ENCODE data around the gene MXD1.
"Not testable (repeated sequence)": the region's sequence is repeated elsewhere in the genome, so short reads cannot be mapped to it uniquely, and the experiment has no call there.

Gene MXD1

DNA sequence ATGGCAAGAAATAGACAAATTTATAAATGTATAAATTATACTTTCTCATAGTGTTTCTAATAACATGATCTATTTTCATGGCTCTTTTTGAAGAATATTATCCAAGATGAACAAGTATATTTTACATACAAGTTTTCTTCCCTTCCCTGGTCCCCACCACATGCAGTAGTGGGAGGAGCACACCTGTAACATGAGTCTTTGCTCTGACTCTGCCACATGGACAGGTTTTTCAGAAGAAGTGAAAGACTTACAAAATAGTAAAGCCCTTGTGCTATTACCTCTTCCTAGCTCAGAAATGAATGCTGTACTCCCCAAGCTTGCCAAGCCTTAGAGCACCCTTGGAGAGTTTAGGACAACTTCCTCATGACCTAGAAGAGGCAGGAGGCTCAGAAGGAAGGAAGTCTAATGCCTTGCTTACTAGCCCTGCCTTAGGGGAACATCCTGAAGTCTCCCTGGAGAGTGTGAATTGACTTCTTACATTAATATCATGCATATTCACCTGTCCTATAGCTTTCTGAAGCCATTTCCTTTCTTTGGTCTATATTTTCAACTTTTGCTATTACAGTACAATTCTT lies 18.4 kb downstream of the MXD1 start:
- no peak for DNase-seq (ENCODE audit: low spot score)

DNA sequence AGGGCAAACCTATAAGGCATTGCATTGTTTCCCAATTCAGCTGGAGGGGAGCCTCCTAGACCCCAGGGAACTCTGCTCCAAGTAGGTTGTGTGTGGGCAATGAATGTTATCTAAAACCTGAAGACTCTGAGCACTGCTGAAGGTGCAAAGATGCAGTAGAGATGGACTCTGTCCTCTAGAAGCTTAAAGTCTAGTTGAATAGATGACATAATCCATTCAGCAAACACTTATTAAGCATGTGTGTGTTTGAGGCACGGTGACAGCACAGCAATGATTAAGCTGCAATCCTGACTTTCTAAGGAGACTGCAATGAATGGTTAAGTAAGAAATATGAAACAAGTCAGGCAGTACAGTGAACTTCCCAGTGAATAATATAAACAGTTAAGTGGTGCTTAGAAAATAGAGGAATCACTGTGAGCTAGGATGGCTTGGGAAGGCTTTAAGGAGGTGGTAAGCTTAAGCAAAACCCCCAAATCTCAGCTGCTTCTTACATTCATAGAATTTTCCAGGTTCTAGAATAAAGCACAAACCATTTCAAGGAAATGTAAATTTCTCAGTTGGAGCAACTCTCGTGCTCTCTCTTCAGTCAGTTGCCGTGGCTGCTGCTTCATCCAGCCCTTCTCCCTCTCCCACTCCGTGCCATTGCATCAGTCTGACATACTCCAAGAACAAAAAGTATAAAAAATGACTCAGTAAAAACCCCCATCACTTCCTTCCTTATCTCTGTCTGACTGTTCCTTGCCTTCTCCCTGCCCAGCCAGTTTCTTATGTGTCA lies 19.1 kb downstream of the MXD1 start:
- no peak for DNase-seq (ENCODE audit: low spot score)

DNA sequence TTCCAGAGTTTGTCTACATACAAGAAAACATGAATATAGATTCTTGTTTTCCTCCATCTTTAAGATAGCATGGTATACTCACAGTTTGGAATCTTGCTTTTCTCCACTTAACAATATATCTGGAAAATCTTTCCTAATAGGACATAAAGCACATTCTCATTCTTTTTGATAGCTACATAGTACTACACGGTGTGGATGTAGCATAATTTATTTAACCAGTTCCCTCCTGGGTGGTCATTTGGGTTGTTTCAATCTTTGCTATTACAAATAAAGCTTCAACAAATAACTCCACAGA lies 19.7 kb downstream of the MXD1 start:
- no peak for DNase-seq (ENCODE audit: low spot score)

DNA sequence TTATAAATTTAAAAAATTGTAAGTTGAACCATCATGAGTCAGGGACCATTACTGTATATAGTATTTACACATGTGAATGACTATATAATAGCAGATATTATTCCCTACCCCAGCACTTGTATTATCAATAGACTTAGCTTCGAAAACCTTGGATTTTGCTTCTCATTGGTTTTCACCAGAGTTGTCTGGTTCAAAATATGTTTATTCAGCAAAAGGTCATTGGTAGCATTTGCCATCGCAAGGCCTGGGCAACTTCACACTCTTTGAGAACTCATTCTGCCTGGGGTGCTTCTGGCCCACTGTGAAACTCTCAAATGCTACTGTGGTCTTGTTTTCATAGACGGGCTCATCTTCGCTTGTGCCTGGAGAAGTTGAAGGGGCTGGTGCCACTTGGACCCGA lies 20.1 kb downstream of the MXD1 start:
- DNase-seq (ENCODE audit: low spot score), result no peak

DNA sequence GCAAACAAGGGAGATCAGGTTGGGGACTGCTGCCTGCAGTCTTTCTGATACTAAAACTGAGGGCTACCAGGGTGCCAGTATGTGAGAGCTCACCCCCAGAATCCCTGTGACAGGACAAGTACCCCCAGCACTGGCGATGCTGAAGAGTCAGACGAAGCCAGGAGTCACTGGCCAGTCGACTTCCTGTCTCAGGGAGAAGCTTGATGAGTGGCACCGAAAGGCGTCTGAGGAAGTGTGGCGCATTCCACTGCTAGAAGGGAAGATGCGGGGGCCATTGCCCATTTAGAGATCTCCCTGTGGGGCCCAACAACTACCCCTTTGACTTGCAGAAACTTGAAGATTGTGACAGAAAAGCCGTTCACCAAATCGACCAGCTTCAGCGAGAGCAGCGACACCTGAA lies 22.0 kb downstream of the MXD1 start:
- no peak for DNase-seq (ENCODE audit: low spot score)

DNA sequence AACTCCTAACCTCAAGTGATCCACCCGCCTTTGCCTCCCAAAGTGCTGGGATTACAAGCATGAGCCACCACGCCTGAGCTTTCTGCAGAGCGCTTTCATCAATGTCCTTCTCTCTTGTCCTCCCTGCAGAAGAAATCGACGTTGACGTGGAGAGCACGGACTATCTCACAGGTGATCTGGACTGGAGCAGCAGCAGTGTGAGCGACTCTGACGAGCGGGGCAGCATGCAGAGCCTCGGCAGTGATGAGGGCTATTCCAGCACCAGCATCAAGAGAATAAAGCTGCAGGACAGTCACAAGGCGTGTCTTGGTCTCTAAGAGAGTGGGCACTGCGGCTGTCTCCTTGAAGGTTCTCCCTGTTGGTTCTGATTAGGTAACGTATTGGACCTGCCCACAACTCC lies 23.1 kb downstream of the MXD1 start:
- no peak for DNase-seq (ENCODE audit: low spot score)

DNA sequence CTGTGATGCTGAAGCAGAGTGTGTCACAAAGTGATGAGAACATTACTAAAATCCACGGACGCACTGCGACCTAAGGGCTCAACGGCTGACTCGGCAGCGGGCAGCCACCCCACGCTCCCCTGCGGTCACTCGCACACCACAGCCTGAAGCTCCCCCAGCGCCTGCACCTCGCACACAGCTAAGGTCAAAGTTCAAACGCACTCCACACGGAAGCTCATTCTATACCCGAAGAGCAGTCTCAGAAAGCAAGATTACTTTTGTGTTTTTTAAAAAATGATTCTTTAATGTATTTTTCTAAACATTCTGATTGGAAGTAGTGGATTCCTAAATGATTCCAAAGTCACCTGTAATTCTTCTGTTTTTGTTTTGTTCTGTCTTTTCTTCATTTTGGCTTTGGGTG lies 24.8 kb downstream of the MXD1 start:
- DNase-seq (ENCODE audit: low spot score), result no peak

DNA sequence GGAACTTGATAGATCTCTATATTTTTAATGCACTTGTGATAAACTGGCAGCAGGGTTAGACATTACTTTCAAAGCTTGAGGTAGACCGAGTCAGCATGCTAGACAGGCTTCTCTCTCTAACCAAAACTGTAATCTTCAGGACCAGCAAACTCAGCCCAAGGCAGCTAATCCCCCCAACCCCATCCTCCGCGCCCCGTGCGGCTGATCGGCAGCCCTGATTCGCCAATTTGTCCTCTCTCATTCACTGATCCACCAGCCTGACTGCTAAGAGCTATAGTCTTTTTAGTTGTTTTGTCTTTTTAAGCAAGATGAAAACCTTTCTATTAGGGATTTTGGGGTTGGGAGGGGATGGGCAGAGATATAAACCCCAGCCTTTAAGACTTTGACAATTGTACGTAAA lies 25.8 kb downstream of the MXD1 start:
- DNase-seq (ENCODE audit: low spot score), result no peak

DNA sequence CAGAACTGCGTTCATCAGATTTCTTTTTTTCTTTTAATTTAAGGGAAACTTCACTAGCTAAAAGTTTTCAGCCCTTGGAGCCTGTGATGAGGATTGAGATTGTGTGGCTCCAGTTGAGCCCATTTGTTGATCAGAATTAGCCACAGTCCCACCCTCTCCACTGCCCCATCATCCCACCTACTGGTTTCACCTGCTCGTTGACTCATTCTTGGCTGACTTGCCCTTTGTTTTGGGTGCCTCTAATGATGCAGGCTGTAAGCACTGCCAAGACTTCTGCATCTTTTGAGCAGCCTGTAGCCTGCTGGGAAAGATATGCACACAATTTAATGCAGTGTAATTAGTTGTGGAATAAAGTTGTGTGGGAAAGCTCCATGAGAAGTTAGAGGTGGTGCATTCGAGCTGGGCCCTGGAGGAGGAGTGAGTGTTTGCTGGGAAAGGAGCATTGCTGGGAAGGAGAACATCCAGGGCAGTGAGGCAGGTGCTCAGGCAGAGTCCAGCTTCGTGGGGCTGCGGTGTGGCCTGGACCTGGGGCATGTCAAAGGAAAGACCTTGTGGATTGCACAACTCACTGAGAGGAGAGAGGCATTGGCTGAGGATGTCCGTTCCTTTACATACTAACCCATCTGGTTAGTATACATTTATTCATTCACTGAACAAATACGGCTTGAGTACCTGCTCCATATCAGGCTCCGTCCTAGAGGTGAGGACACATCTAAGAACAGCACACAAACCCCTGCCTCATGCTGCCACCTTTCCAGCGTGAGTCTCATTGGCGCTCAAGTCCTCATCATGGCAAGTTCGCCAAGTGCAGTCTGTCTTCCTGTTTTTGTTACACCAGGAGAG lies 28.3 kb downstream of the MXD1 start:
- no peak for DNase-seq (ENCODE audit: low spot score)

DNA sequence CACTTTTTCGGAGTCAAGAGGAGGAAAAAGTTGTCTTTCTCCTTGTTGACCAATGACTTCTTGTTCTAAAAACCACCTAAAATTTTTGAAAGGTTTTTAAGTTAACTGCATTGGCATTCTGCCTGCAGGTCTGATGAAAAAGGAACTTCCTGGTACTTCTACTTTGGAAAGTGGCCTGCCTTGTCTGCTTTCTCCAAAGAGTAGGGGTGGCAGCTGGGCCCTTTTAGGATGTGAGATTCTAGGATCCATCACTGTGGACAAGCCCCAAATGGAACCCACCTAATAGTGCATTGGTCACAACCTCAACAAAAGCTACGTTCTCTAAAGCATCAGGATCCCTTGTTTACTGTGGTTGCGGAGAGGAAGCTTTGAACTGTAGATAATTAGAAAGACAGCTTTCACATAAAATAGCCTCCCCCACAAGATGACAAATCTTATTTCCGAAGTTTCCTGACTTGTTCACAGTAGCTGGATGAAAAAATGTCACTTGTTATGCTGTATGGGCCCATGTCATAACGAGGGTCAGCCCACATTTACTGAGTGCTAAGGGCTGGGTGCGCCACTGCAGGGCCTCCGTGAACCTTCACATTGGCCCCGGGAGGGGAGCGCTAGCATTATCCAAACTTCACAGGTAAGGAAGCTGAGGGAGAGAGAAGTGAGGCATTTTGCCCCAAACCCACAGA lies 29.1 kb downstream of the MXD1 start:
- DNase-seq (ENCODE audit: low spot score), result no peak

DNA sequence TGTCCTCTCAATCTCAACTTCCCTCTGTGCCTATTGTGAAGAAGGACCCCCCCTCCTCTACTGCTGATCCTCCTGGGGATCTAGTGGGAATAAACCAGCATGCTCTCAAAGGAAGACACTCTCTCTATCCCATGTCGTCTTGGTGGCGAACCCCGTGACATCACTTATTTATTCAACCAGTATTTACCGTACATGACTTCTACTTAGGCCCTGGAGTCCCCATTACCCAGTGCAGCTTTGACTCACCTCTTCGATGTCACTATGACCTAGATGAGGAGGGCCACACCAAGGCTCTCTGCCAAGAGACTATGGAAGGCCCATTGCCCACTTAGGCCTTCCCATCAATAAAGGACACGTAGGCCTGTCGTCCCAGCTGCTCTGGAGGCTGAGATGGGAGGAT lies 29.8 kb downstream of the MXD1 start:
- no peak for DNase-seq (ENCODE audit: low spot score)

DNA sequence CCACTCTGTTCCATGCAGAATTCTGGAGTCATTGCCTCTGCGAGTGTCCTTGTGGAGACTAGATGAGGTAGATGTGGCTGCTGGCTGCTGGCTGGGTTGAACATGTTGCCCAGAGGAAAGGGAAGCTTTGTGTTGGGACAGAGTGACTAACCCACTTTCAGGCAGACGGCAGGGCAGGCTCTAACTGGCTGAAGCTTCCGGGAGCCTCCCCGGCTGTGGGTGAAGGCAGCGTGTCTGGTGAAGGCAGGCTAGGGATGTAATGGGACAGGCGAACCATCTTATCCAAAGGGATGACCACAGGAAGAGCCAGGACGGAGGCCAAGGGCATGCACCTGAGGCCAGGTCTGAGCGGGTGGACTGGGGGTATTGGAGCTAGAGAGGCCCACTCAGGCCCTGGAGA lies 30.5 kb downstream of the MXD1 start:
- no peak for DNase-seq (ENCODE audit: low spot score)

DNA sequence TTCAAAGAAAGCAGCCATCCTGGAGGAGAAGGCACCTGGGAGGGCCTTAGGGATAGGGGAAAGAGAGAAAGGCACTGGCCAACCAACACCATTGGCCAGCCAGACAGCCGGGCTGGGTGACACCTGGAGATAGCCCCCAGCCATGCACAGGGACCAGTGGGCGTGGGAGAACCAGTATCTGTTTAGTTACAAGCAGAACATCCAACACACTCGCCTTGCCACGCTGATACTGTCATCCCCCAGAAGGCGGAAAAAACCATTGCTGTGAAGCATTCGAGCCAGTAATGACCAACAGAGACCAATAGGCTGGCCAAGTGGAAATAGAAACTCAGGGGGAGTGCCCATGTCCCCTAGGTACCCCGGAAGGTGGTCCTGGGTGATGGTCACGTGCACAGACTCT lies 31.0 kb downstream of the MXD1 start:
- no peak for DNase-seq (ENCODE audit: low spot score)

DNA sequence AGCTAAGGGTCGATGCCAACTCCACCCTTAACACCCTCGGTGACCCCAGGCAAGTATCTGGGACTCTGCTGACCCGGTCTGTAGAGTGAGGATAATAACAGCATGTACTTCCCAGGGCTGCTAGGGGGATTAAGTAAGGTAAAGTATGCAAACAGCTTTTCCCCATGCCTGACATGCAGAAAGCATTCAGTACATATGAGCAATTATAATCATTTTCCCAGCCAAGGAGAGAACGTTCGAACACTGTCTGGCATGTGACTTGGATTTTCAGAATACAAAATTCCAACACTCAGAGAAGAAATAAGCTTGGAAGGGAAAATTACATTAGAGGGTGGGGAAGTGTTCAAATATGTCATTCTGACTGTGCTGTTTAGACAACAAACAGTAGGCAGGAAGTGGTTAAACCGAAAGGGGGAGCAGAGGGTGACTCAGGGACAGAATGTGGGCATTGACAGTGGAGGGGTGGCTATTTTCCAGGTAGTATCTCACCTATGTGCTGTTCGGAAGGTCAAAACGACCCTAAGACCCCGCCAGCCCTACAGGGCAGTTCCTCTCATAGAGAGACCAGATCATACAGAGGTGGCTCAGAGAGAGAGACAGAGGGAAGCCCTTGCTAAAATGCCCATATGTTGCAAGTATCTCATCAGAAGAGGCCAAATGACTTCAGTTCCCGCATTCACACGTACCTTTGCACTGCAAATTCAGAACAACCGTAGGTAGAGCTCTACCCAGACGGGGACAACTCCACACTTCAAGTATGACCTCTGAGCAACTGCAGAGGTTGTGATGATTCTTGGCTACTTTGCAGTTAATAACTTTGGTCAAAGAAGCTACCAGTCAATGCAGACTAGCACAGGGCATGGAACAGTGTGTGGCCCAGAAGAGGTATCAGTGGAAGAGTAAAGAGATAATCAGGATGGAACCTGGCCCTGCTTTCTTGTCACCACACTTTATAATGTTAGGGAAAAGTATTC lies 31.7 kb downstream of the MXD1 start:
- no peak for DNase-seq (ENCODE audit: low spot score)

DNA sequence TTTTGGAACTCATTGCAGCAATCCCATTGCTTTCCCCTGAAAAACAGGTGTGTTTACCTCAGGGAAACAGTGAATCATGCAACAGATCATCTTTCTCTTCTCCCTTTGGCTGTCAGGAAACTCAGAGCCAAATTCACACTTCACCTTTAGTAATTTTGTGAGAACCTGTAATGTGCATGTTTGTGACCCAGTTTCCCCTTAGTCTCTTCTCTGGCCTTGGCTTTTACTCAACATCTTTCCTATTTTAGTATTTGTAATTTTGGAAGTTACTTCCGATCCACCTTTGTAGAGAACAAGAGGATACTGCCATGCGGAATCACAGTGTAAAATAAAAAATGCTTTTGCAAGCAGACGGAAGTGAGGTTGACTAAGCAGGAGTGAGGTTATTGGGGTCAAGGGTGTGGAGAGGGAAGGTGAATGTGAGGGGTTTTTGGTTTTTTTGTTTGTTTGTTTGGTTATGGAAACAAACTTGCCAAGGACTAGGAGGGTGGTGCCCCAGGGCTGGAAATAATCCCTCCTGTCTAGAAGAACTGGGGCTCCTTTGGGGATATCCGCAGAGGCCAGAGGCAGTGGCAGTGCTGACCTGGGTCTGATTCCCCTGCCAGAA lies 32.5 kb downstream of the MXD1 start:
- DNase-seq (ENCODE audit: low spot score), result no peak

DNA sequence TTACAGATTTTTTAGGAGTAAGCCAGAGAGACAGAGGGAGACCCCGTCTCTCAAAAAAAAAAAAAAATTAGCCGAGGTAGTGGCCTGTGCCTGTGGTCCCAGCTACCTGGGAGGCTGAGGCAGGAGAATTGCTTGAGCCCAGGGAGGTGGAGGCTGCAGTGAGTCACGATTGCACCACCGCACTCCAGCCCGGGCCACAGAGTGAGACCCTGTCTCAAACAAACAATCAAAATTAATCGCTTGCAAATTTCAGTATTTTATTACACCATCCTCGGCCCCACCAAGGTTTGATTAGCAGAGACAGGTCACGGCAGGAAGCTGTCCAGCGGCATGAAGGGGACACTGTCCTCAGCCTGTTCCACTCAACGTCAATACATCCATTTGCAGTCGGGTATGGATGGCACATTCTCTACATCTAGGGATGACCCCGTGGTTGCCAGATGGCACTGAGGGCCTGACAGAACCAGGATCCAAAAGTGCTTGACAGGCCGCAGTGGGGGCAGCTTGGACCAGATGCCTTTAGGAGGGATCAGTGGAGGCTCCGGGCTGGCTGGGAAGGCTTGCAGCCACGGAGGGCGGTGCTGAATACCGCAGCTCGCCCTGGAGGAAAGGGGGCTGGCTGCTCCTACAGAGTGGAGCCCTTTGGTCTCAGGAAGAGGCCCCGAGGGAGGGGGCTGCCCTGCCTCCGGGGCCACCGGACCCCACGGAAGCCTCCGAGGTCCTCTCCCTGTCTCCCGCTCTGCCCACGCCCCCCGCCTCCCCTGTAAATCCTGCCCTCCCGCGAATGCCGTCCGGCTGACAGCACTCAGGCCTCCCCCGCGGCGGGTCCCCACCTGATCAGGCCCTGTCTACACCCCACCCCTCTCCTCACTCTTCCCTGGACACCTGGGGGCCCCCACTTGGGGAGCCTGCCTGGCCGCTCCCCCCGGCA lies 33.4 kb downstream of the MXD1 start:
- DNase-seq (ENCODE audit: low spot score), result no peak

DNA sequence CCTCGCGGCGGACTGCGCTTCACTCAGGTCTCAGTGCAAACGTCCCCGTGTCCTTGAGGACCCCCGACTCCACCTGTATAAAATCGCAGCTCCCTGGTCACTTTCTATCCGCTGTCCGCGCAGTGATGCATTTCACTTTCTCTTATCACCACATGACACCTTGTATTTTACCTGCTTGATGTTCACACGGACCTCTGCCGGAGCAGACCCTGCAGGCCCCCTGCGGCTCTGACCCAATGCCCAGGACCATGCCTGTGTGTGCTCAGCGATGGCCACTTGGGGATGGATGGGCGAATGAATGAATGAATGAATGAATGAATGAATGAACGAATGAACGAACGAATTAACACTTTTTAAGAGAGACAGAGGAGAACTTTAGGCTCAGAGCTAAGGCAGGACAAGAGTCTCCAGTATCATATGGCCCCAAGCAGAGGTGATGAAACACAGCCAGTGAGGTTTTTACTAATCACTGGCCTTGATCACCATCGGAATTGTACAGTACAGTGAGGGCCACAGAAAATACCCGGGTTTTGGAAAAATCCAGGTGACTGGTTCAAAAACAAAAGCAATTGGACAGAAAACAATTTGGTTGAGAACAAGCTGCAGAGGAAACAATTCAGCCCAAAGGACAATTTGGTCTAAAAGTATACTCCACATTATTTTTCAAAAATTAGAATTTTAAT lies 34.2 kb downstream of the MXD1 start:
- no peak for DNase-seq (ENCODE audit: low spot score)

DNA sequence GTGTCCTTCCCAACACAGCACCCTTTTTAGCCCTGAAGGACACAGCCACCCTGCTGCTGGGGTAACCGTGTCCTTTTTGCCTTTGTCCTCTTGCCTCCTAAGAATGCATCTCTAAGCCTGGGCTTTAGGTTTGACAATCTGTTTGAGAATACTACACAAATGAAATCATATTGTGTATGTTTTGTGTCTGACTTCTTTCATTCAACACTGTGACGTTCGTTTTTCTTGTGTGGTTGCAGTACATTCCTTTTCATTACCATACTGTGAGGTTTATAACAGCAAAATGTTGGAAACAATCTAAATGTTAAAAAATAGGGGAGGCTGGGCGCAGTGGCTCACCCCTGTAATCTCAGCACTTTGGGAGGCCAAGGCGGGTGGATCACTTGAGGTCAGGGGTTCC lies 35.3 kb downstream of the MXD1 start:
- DNase-seq (ENCODE audit: low spot score), result no peak

DNA sequence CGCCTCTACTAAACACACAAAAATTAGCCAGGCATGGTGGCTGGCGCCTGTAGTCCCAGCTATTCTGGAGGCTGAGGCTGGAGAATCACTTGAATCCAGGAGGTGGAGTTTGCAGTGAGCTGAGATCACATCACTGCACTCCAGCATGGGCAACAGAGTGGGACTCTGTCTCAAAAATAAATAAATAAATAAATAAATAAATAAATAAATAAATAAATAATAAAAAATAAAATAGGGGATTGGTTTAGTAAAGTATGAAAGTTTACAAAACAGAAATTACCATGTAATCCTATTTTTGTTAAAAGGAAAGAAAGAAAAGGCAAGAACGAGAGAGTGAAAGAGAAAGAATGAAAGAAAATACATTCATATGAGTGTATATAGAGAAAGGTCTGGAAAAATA lies 35.8 kb downstream of the MXD1 start:
- DNase-seq (ENCODE audit: low spot score), result not testable (repeated sequence)

Measured in SK-N-DZ (cell line).